C4-2B (cell line): Measurements from ENCODE around the gene PPP3CA.

Source experiments
- ZFX ChIP-seq: fragments of 450-650 bp; IDR thresholded peaks from 2 replicates; pipeline ENCODE4 v1.6.1; 2017
- TF ChIP-seq, protein P1 (sequence below): fragments of 450-650 bp; conservative IDR thresholded peaks from 2 replicates; pipeline ENCODE4 v1.5.1; 2017; ENCODE audit warnings: mild to moderate bottlenecking

DNA sequence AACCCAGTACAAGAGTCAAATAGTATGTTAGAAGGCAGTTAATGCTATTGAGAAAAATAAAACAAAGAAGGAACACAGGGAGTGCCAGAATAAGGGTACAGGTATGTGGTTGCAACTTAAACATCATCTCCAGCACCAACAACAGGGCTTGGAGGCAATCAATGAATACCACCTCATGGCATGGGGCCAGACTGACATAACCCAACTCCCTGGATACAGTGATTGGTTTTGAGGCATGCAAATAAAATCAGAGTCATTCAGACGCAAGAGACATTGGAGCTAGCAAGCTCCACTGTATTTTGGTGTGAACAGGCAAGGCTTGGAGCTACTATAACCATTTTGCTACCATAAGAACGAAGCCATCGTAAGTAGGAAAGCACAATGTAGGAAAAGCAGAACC lies 56.7 kb downstream of the PPP3CA start:
- TF ChIP-seq, protein P1, sequence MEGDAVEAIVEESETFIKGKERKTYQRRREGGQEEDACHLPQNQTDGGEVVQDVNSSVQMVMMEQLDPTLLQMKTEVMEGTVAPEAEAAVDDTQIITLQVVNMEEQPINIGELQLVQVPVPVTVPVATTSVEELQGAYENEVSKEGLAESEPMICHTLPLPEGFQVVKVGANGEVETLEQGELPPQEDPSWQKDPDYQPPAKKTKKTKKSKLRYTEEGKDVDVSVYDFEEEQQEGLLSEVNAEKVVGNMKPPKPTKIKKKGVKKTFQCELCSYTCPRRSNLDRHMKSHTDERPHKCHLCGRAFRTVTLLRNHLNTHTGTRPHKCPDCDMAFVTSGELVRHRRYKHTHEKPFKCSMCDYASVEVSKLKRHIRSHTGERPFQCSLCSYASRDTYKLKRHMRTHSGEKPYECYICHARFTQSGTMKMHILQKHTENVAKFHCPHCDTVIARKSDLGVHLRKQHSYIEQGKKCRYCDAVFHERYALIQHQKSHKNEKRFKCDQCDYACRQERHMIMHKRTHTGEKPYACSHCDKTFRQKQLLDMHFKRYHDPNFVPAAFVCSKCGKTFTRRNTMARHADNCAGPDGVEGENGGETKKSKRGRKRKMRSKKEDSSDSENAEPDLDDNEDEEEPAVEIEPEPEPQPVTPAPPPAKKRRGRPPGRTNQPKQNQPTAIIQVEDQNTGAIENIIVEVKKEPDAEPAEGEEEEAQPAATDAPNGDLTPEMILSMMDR = no peak
- no peak for TF ChIP-seq ZFX
